RWPE2 (cell line): ENCODE data around the gene REPIN1.

Experiments
- ATAC-seq: fragments of 200-7000 bp; cut with Tn5 transposase; 3 replicates; pipeline ENCODE4 v1.9.1; 2021; ENCODE audit warnings: low read depth
- DNase-seq: peaks from one replicate; pipeline ENCODE4 v3.0.0-alpha.2; 2020; ENCODE audit warnings: low spot score
- H3K27ac ChIP-seq: fragments of 450-650 bp; 2 replicates; pipeline ENCODE4 v1.5.1; 2017; ENCODE audit warnings: mild to moderate bottlenecking; ENCODE audit not compliant: poor library complexity, severe bottlenecking
- H3K27me3 ChIP-seq: fragments of 250-450 bp; sonication (Bioruptor Pico); 2 replicates; pipeline ENCODE4 v1.5.1; 2021; ENCODE audit warnings: mild to moderate bottlenecking, moderate library complexity; ENCODE audit not compliant: insufficient read depth, poor library complexity, severe bottlenecking
- H3K36me3 ChIP-seq: fragments of 250-450 bp; sonication (Bioruptor Pico); 2 replicates; pipeline ENCODE4 v1.5.1; 2020; ENCODE audit warnings: low read depth, mild to moderate bottlenecking, moderate library complexity
- H3K4me1 ChIP-seq: fragments of 250-450 bp; sonication (Bioruptor Pico); 2 replicates; pipeline ENCODE4 v1.5.1; 2021; ENCODE audit warnings: mild to moderate bottlenecking, moderate library complexity; ENCODE audit not compliant: insufficient read depth, poor library complexity, severe bottlenecking
- H3K4me3 ChIP-seq: fragments of 250-450 bp; sonication (Bioruptor Pico); 2 replicates; pipeline ENCODE4 v1.5.1; 2021; ENCODE audit warnings: mild to moderate bottlenecking, moderate library complexity; ENCODE audit not compliant: severe bottlenecking
- H3K9me3 ChIP-seq: fragments of 250-450 bp; sonication (Bioruptor Pico); 2 replicates; pipeline ENCODE4 v1.5.1; 2021; ENCODE audit warnings: mild to moderate bottlenecking, moderate library complexity; ENCODE audit not compliant: severe bottlenecking
- TF ChIP-seq, protein P1 (sequence below): fragments of 450-650 bp; IDR thresholded peaks from one replicate; pipeline ENCODE4 v1.5.1; 2017; ENCODE audit warnings: mild to moderate bottlenecking, moderate library complexity; ENCODE audit not compliant: poor library complexity, severe bottlenecking

The REPIN1 gene

DNA sequence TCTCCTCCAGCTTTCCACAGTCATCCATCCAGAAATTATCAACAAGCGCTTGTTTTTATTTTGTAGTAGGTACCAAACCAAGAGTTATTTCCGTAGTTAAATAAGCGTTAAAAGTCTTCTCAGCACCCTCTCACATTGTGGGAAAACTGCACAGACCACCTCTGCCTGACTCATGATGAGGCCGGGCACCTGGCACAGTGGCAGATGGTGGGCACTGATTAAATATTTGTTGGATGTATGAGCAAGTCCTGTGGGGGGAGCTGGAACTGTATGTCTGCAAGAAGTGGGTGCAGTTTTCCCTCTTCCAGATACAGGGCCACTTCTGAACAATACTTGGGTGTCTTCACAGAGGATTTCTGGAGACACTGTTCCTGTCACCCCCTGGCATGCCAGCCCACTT lies 5.3 kb upstream of the REPIN1 start:
- Histone ChIP-seq H3K27me3 (no peaks in the 10 kb centered on the region), H3K4me3 (no peak overlapping the region), H3K36me3 (no peaks in the 10 kb centered on the region), H3K4me1 (peaks cover 4% of the 10 kb centered on the region), H3K9me3 (no peaks in the 10 kb centered on the region), H3K27ac (no peak overlapping the region)
- ATAC-seq (peak; percentile 30; the same call in 1 of the 3 replicates), DNase-seq (no peak)
- TF ChIP-seq, protein P1, sequence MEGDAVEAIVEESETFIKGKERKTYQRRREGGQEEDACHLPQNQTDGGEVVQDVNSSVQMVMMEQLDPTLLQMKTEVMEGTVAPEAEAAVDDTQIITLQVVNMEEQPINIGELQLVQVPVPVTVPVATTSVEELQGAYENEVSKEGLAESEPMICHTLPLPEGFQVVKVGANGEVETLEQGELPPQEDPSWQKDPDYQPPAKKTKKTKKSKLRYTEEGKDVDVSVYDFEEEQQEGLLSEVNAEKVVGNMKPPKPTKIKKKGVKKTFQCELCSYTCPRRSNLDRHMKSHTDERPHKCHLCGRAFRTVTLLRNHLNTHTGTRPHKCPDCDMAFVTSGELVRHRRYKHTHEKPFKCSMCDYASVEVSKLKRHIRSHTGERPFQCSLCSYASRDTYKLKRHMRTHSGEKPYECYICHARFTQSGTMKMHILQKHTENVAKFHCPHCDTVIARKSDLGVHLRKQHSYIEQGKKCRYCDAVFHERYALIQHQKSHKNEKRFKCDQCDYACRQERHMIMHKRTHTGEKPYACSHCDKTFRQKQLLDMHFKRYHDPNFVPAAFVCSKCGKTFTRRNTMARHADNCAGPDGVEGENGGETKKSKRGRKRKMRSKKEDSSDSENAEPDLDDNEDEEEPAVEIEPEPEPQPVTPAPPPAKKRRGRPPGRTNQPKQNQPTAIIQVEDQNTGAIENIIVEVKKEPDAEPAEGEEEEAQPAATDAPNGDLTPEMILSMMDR = no peak

DNA sequence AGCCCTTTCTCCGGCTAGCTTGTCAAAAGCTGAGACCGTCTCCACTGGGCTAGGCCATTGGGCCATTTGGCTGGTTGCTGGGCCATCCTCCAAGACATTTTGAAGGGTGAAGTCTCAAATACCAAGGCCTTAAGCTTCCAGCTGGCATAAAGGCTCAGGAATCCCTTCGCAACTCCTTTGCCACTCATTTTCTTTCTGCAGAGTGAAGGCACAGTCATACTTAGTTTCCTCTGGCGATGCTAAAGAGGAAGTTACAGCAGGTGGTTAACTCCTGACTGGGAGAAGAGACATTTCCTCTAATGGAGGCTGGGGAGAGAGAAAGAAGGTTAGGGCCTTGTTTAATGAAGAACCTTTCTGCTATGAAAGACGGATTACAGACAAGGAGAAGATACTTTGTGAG lies 4.8 kb upstream of the REPIN1 start:
- H3K9me3 ChIP-seq = no peaks in the 10 kb centered on the region
- ATAC-seq = no peak
- no peak overlapping the region for H3K27ac ChIP-seq
- DNase-seq = no peak
- TF ChIP-seq, protein P1 = no peak
- no peaks in the 10 kb centered on the region for H3K27me3 ChIP-seq
- H3K36me3 ChIP-seq = no peaks in the 10 kb centered on the region
- peaks cover 4% of the 10 kb centered on the region for H3K4me1 ChIP-seq
- no peak overlapping the region for H3K4me3 ChIP-seq

DNA sequence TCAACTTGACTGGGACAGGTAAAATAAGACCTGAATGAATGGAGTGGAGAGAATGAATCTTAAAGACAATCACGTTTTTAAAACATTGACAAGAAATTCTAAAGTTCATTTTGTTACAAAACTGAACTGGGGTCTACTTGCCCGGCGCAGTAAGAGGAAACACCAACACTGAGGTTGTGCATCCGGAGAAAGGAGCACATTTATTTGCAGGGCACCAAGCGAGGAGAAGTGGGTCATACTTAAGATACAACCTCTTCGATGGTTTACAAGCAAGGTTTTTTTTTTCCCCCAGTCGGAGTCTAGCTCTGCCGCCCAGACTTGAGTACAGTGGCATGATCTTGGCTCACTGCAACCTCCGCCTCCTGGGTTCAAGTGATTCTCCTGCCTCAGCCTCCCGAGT lies 3.4 kb upstream of the REPIN1 start:
- no peak for ATAC-seq
- peaks cover 4% of the 10 kb centered on the region for H3K4me1 ChIP-seq

DNA sequence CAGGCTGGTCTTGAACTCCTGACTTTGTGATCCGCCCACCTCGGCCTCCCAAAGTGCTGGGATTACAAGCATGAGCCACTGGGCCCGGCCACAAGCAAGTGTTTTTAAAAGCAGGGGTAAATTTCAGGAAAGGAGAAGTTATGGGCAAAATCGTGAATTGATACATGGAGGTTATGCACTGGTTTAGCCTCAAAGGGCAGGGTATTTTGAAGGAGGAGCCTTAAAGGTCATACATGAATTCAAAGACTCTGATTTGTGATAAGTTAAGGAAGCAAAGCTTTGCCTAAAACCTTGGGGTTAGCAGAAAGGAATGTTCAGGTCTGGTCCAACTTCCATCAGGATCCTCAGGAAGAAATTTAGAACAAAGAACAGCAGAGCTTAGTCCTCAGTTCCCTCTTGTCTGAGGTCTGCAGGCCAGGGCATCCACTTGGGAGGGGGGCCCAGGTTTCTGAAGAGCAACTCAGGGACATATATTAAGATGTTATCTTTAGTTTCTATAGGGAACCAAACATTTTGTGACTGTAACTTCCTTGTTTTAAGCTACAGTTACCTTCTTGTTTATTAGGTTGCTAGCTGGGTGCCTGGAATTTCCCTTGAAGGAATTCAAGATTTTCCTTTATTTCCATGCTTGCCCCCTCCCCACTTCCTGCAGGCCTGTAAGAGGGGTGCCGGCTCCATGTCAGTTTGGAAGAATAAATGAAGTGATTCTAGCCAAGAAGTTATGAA lies 2.8 kb upstream of the REPIN1 start:
- TF ChIP-seq, protein P1 = no peak
- H3K4me1 ChIP-seq = peaks cover 4% of the 10 kb centered on the region
- H3K36me3 ChIP-seq = peaks cover 3% of the 10 kb centered on the region; the same call in 1 of the 2 replicates
- no peak overlapping the region for H3K4me3 ChIP-seq
- H3K9me3 ChIP-seq = no peaks in the 10 kb centered on the region
- H3K27ac ChIP-seq = no peak overlapping the region
- ATAC-seq (no peak), DNase-seq (no peak)
- H3K27me3 ChIP-seq = no peaks in the 10 kb centered on the region

More for the DNA sequence above, 3.4 kb upstream of the REPIN1 start:
- TF ChIP-seq, protein P1 = no peak
- H3K9me3 ChIP-seq = no peaks in the 10 kb centered on the region
- peaks cover 2% of the 10 kb centered on the region; the same call in 1 of the 2 replicates for H3K36me3 ChIP-seq
- H3K4me3 ChIP-seq = no peak overlapping the region
- no peaks in the 10 kb centered on the region for H3K27me3 ChIP-seq
- no peak for DNase-seq
- H3K27ac ChIP-seq = no peak overlapping the region

DNA sequence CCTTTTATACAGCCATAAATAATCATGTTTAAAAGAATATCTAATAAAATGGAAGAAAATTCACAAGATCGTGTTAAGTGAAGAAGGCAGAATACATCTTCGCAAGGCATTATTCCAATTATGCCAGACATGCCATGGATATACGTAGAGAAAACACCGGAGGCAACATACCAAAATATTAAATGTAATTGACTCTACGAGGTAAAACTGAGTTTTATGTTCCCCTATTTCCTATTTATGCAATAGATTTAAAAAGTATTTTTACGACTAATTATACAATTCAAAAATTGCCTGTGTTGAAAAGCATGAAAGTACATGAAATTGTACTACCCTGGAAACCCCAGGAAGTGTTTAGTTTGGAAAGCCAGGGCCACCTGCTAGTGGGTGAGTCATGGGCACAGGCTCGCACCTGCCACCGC lies 936 bp upstream of the REPIN1 start:
- TF ChIP-seq, protein P1 = no peak
- ATAC-seq (peak; percentile 58), DNase-seq (no peak)
- Histone ChIP-seq H3K4me1 (peaks cover 4% of the 10 kb centered on the region), H3K36me3 (peaks cover 6% of the 10 kb centered on the region), H3K4me3 (peak overlapping the region; percentile 76), H3K27ac (peak overlapping the region; percentile 39), H3K9me3 (no peaks in the 10 kb centered on the region), H3K27me3 (no peaks in the 10 kb centered on the region)
